GM23338 (cell line): ENCODE data around the gene SUB1.

Experiments used
- CREB1 ChIP-seq: fragments of 250-450 bp; sonication (Bioruptor Pico); IDR thresholded peaks from 2 replicates; pipeline ENCODE4 v1.5.0; 2020; ENCODE audit warnings: low read depth, mild to moderate bottlenecking, moderate library complexity
- CTCF ChIP-seq, 2 experiments: fragments of 200-600 bp in 1 of 2; sonication (generic) in 1 of 2; conservative IDR thresholded peaks; 2 replicates each; pipeline versions ENCODE4 v1.5.1 to v1.6.1; 2016 to 2017; ENCODE audit warnings: antibody characterized with exemption in 2 of 2, low read depth in 2 of 2, mild to moderate bottlenecking in 2 of 2, moderate library complexity in 1 of 2
- EZH2 ChIP-seq: fragments of 200-600 bp; sonication (generic); IDR thresholded peaks from one replicate; pipeline ENCODE4 v1.8.0; 2017; ENCODE audit warnings: antibody characterized with exemption, mild to moderate bottlenecking, low read depth; ENCODE audit not compliant: unreplicated experiment
- EZH2phosphoT487 ChIP-seq: fragments of 200-600 bp; sonication (generic); IDR thresholded peaks from one replicate; pipeline ENCODE4 v1.8.1; 2018; ENCODE audit warnings: antibody characterized with exemption; ENCODE audit not compliant: unreplicated experiment
- JUNB ChIP-seq: IDR thresholded peaks from one replicate; pipeline ENCODE4 v1.6.1; 2016; ENCODE audit warnings: antibody characterized with exemption; ENCODE audit not compliant: unreplicated experiment
- POLR2AphosphoS5 ChIP-seq: IDR thresholded peaks from 2 replicates; pipeline ENCODE4 v1.6.1; 2016; ENCODE audit warnings: antibody characterized with exemption, low read depth
- REST ChIP-seq: IDR thresholded peaks from one replicate; pipeline ENCODE4 v1.6.1; 2018; ENCODE audit warnings: antibody characterized with exemption; ENCODE audit not compliant: unreplicated experiment
- STAT1 ChIP-seq: IDR thresholded peaks from one replicate; pipeline ENCODE4 v1.6.1; 2016; ENCODE audit warnings: antibody characterized with exemption; ENCODE audit not compliant: unreplicated experiment

- TF ChIP-seq CTCF (conservative IDR thresholded peaks at IDR 0.05; ENCODE audit: low read depth in 2 of 2) (no peak), REST (no peak), EZH2phosphoT487 (no peak), EZH2 (no peak), JUNB (no peak), POLR2AphosphoS5 (no peak), CREB1 (CRISPR knock-in tag) (no peak), STAT1 (no peak)
These were observed 9.8 kb downstream of the SUB1 start for GRCh38 chr5:32595118-32595517.
